GM21576 (cell line): ENCODE data around the gene FHIT.

ENCODE experiments used
- ATAC-seq: cut with Tn5 transposase; IDR thresholded peaks from one replicate; pipeline ENCODE4 v1.9.1; 2021; ENCODE audit warnings: mild to moderate bottlenecking, moderate library complexity; ENCODE audit not compliant: unreplicated experiment

The FHIT gene

GRCh38 chr3:60781935-60782334, 469.3 kb downstream of the FHIT start:
- no peak for ATAC-seq

- no peak for ATAC-seq
Measured at GRCh38 chr3:60779637-60780036, 471.6 kb downstream of the FHIT start.

GRCh38 chr3:60775985-60776384, 475.3 kb downstream of the FHIT start:
- no peak for ATAC-seq

GRCh38 chr3:60774617-60775016, 476.6 kb downstream of the FHIT start:
- ATAC-seq: no peak

- no peak for ATAC-seq
Measured at GRCh38 chr3:60772584-60772983, 478.7 kb downstream of the FHIT start.

GRCh38 chr3:60771766-60772165, 479.5 kb downstream of the FHIT start:
- no peak for ATAC-seq

GRCh38 chr3:60770532-60770931, 480.7 kb downstream of the FHIT start:
- ATAC-seq: no peak

GRCh38 chr3:60767536-60767935, 483.7 kb downstream of the FHIT start:
- no peak for ATAC-seq

GRCh38 chr3:60765776-60766175, 485.5 kb downstream of the FHIT start:
- ATAC-seq: no peak

GRCh38 chr3:60764870-60765269, 486.4 kb downstream of the FHIT start:
- no peak for ATAC-seq

- ATAC-seq: no peak
Measured at GRCh38 chr3:60760145-60760544, 491.1 kb downstream of the FHIT start.

- ATAC-seq: no peak
Measured at GRCh38 chr3:60759439-60759838, 491.8 kb downstream of the FHIT start.

- no peak for ATAC-seq
Measured at GRCh38 chr3:60758831-60759230, 492.4 kb downstream of the FHIT start.

- ATAC-seq: no peak
Measured at GRCh38 chr3:60758171-60758570, 493.1 kb downstream of the FHIT start.

GRCh38 chr3:60757724-60758123, 493.5 kb downstream of the FHIT start:
- no peak for ATAC-seq

- no peak for ATAC-seq
Measured at GRCh38 chr3:60756241-60757030, 494.8 kb downstream of the FHIT start.

- no peak for ATAC-seq
Measured at GRCh38 chr3:60755094-60755493, 496.2 kb downstream of the FHIT start.

- no peak for ATAC-seq
Measured at GRCh38 chr3:60754617-60755016, 496.6 kb downstream of the FHIT start.

- no peak for ATAC-seq
Measured at GRCh38 chr3:60752809-60753208, 498.4 kb downstream of the FHIT start.

GRCh38 chr3:60746695-60747416, 504.4 kb downstream of the FHIT start:
- no peak for ATAC-seq

GRCh38 chr3:60746043-60746638, 505.1 kb downstream of the FHIT start:
- ATAC-seq: no peak

- ATAC-seq: no peak
Measured at GRCh38 chr3:60743631-60744164, 507.6 kb downstream of the FHIT start.
